Middle frontal gyrus (tissue), 1 donor: ENCODE data around the gene ZNF207.
"Not testable (repeated sequence)": the region's sequence is repeated elsewhere in the genome, so short reads cannot be mapped to it uniquely, and the experiment has no call there.

Experiments used
- DNase-seq: peaks from one replicate; pipeline ENCODE4 v3.0.0-alpha.2; 2015; ENCODE audit warnings: low spot score; ENCODE audit errors: extremely low spot score

The ZNF207 gene

DNA sequence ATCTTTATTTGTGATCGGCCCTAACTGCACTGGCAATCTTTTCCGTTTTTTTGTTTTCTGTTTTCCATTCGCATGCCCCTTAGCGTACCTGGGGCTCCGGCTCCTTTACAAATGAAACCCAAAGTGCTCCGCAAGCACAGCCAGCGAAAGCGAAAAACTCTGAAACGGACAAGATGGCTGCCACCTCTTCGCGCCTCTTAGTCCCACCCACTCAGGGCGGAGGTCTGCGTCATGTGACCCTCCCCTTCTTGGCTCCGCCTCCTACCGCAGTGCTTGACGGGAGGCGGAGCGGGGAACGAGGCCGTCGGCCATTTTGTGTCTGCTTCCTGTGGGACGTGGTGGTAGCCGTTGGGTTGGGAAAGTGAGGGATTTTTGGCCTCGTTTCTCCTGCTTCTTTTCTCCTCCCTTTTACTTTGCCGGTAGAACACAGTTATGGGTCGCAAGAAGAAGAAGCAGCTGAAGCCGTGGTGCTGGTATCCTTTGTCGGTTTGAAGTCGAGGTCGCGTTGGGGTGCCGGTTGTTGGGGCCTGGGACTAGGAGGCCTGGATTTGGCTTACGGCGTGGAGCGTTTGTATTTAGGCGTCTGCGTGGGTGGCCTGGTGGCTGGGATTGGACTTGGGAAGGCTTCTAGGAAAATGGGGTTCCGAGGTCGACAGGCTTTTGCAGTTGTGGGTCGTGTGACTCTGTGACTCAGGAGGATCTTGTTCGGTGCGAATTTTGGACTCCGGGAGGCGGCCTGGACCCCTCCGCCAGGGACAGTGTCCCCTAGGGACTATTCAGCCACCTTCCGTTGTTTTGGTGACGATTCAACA is at the start of gene ZNF207:
Gene ZNF207 (plus strand): TSS at position 304 of the 812 bp plus-strand sequence. CDS start 129 bp downstream, at position 433.
- peak; percentile 96 for DNase-seq

DNA sequence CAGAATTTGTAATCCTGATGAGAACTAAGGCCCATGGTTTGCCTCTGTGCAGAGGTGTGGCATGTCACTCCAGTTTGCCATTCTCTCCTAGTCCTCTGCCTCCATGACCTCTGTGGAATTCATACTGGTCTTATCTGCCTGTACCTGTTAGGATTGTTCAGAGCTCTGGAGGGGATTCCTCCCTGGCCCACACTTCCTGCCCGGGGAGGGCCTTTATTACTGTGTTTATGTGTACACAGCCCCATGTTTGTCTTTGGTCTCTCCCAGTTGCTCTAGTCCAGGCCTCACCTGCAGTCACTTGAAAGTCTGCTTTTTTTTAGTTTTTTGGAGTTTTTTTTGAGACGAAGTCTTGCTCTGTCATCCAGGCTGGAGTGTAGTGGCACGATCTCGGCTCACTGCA is 47.9 kb upstream of the ZNF207 start:
- DNase-seq, result no peak

DNA sequence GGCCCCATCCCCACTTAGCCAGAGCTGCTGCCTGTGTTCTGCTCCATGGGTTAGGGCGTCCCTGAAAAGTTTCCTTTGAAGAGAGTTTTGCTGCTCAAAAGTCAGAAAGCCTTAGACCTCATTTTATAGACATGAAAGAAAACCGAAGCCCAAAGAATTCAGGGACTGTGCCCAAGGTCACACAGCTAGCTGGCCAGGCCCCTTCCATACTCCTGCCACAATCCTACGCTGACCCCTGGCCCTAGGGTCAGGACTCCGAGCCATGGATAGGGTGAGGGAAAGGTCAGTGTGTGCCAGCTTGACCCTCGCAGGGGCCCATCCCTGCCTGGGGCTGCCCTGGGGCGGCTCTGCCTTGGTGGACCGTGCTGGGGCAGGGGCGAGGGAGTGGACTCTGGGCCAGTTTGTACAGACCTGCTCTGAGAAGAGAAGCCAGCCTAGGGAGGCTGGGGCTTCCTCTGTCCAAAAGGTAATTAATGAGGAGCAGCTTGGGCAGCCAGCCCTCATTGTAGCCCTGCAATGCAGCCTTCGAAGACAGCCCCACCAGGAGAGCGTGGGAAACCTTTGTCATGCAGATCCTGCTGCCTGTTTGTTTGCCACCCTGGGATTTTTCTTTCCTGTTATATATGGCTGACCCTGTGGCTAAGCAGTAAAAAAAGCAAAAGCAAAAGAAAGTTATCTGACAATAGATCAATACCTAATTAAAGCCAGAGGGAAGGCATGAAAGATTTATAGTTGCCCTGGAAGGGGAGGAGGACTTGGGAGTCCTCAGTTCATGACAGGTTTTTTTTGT is 46.9 kb upstream of the ZNF207 start:
- DNase-seq, result no peak

DNA sequence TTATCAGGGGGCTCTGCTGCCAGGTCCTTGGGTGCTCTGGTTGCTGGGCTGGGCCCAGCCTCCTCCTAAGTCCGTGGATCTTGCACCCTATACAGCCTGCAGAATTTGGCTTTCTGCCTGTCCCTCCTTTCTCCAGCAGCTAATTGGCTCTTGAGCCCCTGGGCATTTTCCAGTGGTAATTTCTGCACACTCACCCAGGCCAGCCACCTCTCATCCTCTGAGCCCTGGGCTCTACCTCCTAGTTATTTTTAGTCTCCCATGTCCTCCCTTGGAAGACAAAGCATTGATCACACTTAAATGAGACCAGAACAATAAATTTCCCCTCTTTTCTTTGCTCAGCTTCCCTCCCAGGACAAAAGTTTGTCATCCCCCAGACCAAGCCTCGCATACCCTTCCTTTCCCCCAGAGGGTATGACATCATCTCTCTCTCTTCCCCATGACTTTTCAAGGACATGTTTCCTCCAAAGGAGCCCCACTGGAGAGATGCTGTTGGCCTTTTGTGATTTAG is 46.1 kb upstream of the ZNF207 start:
- no peak for DNase-seq

DNA sequence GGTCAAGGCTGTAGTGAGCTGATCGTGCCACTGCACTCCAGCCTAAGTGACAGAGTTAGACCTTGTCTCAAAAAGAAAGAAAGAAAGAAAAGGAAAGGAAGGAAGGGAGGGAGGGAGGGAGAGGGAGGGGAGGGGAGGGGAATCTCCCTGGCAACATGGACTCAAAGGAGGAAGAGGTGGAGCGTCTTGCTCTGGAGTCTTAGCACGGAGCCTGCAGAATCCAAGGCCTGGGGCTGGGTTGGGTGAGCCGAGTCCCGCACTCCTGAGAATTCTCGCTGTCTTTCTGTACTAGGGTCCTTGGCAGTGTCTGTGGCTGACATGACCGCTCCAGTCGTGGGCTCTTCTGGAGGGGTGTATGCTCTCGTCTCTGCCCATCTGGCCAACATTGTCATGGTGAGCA is 44.9 kb upstream of the ZNF207 start:
- DNase-seq, result no peak

DNA sequence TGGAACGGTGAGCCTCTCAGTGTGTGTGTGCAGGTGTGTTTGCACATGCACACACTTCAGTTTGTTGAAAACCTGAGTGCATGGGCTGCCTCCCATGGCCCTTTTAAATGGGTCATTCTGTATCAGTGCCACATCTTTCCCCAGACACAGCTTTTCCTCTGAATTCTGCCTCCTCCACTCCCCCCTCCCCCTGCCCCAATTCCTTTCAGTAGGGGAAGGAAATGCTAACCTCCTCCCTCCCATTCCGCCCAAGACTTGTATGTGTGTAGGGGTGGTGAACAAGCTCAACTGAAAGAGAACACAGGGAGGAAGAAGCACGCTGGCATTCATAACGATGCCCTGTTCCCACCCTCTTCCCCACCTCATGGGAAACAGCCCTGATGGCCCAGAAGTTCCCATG is 42.3 kb upstream of the ZNF207 start:
- no peak for DNase-seq

DNA sequence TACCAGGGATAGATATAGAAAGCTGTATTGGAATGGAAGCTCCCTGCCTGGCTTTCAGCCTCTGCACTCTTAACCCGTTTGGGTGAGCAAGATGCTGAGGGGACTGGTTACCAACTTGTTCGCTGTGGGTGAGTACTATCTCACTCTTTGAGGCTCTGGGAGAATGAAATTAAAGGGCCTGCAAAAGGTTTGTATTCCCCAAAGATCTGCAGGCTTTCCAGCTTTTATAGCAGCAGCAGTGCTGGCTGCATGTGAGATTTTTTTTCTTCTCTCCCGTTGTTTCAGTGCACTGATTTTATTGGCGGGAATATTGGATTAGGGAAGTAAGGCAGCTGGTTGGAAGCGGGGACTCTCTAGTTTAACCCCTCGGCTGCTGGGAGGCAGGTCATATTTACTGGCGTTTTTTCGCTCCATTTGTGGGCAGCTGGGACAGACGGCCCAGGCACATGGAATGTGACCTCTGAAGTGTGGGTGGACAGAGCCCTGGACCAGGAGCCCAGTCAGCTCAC is 38.9 kb upstream of the ZNF207 start:
- DNase-seq, result no peak

DNA sequence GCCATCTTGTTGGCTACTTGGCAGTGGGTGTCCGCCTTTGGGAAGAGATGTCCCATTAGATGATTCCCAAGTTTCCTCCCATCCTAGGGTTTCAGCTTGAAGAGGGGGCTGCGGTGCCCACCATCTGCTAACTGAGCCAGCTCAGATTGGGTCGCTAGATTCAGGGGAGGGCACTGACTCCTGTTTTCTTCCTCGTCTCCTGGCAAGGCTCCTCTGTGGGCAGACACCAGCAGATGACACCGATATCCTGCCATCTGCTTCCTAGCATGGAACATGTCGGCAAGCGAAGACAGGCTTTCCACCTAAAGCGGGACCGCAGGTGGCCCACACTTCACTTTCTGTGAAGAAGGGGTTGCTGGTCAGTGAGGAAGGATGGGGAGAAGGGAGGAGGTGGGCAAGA is 35.3 kb upstream of the ZNF207 start:
- DNase-seq, result no peak

DNA sequence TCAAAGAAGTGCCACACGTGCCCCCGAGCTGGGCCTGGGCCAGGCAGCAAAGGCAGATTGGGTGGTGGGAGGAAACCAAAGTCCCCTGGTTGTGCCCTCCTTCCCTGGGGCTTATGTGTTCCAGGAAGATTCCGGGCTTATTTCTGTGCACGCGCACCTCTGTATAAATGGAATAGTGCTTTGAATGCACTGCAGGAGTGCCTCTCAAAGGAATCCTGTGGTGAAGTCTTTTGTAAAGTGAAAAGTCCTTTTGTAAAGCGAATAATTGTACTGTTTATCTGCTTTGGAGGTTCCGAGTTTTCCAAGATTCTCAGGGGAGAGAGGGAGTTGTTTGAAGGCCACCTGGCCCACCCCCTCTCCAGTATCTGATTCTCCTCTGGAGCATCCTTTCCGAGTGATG is 34.8 kb upstream of the ZNF207 start:
- no peak for DNase-seq

DNA sequence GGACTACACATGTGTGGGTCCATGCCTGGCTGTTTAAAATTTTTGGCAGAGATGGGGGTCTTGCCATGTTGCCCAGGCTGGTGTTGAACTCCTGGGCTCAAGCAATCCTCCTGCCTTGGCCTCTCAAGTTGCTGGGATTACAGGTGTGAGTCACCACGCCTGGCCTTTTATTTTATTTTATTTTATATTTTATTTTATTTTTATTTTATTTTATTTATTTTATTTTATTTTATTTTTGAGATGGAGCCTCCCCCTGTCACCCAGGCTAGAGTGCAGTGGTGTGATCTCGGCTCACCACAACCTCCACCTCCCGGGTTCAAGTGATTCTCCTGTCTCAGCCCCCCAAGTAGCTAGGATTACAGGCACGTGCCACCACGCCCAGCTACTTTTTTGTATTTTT is 33.3 kb upstream of the ZNF207 start:
- DNase-seq, result not testable (repeated sequence)

DNA sequence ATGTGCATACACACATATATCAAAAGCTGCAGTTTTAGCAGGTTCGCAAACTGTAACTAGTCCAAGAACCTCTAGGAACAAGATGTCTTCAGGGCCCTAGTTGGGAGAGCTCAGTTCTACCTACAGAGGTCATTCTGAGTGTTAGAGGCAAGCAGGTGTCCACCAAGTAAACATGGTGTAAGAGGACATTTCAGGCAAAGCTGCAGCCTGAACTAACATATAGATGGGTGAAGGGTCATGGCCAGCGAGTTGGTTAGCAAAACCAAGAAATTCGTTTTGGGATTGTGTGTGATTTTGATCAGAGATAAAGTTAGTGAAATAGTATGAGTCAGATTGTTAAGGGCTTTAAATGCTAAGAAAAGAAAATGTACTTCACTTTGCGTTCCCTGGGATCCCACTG is 32.6 kb upstream of the ZNF207 start:
- DNase-seq, result no peak

DNA sequence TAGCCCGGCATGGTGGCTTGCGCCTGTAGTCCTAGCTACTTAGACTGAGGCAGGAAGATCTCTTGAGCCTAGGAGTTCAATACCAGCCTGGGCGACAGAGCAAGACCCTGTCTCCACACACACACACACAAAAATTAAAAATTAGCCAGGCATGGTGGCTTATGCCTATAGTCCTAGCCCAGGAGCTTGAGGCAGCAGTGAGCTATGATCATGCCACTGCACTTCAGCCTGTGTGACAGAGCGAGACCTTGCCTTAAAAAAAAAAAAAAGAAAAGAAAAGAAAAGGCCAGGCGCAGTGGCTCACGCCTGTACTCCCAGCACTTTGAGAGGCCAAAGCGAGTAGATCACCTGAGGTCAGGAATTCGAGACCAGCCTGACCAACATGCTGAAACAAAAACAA is 31.9 kb upstream of the ZNF207 start:
- DNase-seq, result no peak

DNA sequence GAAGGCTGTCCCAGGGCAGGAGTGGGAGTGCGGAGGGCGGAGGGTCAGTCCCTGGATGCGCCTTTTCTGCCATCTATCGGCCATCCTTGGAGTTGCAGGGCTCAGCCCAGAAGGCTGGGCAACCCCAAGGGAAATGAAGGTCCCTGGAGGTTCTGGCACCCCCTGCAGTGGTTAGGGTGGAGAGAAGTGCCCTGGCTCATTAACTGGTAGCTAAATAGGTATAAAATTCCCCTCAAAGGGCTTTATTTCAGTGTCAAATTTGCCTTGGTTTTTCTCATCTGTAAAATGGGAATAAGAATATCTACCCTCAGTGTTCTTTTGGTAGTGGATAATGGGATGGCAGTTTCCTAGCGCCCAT is 30.4 kb upstream of the ZNF207 start:
- peak; percentile 38 for DNase-seq

DNA sequence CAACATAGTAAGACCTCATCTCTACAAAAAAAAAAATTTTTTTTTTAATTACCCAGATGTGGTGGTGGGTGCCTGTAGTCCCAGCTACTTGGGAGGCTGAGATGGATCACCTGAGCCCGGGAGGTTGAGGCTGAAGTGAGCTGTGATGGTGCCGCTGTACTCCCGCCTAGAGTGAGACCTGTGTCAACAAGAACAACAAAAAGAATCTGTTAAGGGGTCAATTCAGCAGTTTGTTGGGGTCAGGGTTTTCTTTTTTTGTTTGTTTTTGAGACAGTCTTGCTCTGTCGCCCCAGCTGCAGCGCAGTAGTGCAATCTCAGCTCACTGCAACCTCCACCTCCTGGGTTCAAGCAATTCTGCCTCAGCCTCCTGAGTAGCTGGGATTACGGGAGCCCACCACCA is 29.9 kb upstream of the ZNF207 start:
- DNase-seq, result not testable (repeated sequence)

DNA sequence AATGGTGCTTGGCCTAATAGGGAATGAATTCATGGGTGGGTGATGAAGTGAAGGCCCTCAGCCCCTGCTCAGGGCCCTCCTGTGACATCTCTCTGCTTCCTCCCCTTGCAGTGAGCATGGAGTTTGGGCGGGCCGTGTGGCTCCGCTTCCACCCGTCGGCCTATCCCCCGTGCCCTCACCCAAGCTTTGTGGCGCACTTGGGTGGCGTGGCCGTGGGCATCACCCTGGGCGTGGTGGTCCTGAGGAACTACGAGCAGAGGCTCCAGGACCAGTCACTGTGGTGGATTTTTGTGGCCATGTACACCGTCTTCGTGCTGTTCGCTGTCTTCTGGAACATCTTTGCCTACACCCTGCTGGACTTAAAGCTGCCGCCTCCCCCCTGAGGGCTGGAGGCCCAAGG is 29.1 kb upstream of the ZNF207 start:
- DNase-seq, result no peak

DNA sequence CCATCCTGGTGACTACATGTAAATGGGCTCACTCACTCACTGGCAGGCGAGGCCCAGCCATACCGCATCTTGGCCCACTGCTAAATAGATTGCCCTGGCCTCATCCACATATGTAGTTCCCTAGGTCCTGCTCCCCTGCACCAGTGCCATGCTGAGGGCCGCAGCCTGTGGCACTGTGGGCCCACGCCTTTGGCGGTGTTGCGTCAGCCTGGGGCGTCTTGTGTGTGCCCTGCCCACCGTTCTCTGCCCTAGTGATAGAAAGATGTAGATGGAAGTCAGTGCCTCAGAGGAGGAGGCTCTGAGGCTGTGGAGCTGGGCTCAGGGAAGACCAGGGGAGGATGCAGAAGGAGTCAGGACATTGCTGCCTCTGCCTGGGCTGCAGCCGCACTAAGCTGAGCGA is 26.9 kb upstream of the ZNF207 start:
- no peak for DNase-seq

DNA sequence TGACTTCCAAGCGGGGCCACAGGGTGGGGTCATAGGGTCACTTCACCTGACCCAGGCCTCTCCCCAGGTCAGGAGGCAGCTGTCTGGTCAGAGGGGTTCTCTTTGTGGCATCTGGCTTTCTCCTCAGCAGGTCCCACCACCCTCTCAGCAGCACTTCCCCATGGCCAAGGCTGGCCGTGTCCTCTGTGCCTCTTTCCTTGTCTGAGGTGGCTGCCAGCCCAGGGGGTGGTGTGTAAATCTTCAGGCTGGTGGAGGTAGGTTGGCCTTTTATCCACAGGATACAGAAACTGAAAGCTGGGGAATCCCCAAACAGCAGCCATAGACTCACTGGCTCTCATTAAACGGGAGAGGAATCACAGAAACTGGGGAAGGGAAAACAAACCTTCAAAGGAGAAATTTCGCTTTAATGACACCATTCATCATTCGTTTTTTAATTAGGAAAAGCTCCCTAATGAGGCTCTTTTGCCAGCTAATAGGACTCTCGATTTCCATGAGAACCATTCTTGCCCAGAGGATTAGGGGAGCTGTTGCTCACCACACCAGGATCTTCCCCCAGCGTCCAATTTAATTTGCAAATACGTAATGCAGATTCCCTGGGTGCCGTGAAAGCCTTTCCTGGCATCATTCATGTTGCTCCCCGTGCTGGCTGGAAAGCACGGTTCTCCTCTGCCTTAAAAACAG is 26.0 kb upstream of the ZNF207 start:
- DNase-seq, result no peak

DNA sequence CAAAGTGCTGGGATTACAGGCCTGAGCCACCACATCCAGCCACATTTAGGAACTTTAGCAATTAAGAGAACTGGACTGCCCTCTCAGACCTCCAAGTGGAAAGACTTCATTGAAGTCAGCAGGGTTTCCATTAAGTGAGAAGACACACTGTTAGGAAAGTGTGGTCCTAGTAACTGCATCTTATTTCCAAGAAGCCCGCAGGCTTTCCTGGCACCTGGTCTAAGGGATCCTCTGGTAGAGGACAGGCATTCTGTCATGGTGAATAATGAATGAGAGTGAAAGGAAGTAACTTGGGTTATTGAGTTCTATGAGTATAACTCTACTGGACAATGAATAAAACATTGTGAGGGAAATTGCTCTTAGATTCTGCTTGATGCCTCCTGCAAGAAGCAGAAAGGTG is 22.0 kb upstream of the ZNF207 start:
- DNase-seq, result no peak

DNA sequence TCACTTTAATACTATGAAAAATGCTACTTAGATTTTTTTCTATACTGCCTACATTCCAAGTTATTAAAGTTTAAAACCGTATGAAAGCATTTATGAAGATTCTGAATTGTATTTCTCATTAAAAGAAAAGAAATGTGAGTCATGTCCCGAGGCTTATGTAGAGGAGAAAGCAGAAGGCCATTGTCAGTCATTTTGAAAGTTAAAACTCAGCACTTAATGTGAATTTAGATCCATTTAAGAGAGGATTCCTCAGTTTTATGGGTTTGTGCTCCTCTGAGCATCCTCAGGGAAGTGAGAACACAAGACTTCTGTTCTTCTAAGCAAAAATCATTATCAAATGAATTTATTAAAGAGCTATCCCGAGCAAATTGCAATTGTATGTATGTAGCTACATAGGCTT is 19.8 kb upstream of the ZNF207 start:
- no peak for DNase-seq

DNA sequence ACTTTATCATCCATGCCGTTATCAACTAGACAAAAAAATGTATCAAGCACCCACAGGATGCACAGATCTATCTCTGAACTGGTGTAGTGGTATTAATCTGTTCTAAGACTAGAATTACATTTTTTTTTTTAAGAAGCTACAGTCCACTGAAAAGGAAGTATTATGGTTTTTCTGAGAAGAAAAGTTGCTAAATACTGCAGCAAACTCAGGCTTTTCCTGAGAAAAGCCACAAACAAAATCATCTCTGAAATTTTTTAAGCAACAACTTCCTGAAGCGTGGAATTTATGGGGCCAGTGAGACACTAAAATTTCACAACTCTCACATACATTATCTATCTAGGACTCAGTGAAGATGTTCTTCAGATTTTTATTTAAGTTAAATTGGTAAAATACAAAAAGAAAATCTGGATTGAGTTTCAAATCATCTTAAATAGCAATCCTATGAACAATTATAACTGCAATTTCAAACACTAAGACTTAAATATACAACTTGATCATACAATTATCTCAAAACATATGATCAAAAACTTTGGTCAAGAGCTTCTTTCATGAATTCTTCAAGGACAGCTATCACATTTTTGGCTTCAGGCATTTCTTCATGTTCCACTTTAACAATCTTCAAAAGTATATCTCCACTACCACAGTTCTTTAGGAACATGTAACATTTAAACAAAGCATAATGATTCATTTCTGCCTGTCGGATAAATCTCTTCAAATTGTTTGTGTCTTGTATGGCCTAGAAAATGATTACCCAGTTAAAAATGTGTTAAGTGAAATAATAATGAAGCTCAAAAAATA is 18.5 kb upstream of the ZNF207 start:
- no peak for DNase-seq

DNA sequence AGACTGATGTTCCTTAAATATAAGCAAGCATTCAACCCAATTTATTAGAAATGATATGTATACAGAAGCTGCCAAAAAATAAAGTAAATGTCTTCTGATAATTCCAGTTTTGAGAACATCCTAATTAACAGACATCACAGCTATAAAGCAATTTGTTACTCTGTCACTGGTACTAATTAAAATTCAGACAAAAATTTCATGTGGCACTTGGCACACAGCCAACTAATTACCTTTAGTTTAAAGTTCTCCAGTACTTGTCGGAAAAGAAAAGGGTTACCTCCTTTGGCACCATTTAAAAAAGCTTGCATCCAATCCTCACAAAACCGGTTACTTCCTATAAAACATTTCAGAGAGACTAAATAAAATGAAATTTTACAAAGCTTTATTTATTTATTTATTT is 16.8 kb upstream of the ZNF207 start:
- no peak for DNase-seq
